DMS79 (cell line): Measurements from ENCODE around the gene ERBB4.

Experiments used
- DNase-seq: peaks from one replicate; lab custom pipeline; 2025; lab: John Stamatoyannopoulos, UW

The ERBB4 gene

GRCh38 chr2:211829725-211830124 lies 708.9 kb downstream of the ERBB4 start:
- no peak for DNase-seq

GRCh38 chr2:211823886-211824479 lies 714.6 kb downstream of the ERBB4 start:
- DNase-seq: peak; percentile 22

- no peak for DNase-seq
These were observed 715.8 kb downstream of the ERBB4 start for GRCh38 chr2:211822686-211823335.

GRCh38 chr2:211816754-211817153 lies 721.8 kb downstream of the ERBB4 start:
- no peak for DNase-seq

- DNase-seq: no peak
These were observed 726.0 kb downstream of the ERBB4 start for GRCh38 chr2:211812587-211812986.

GRCh38 chr2:211802666-211803065 lies 735.9 kb downstream of the ERBB4 start:
- DNase-seq: peak; percentile 25

- no peak for DNase-seq
These were observed 738.6 kb downstream of the ERBB4 start for GRCh38 chr2:211800001-211800400.

GRCh38 chr2:211798868-211799267 lies 739.7 kb downstream of the ERBB4 start:
- no peak for DNase-seq

- no peak for DNase-seq
These were observed 744.9 kb downstream of the ERBB4 start for GRCh38 chr2:211793690-211794089.

GRCh38 chr2:211789982-211790381 lies 748.6 kb downstream of the ERBB4 start:
- no peak for DNase-seq

GRCh38 chr2:211766689-211767088 lies 771.9 kb downstream of the ERBB4 start:
- no peak for DNase-seq

GRCh38 chr2:211762479-211762878 lies 776.1 kb downstream of the ERBB4 start:
- no peak for DNase-seq

- no peak for DNase-seq
These were observed 778.5 kb downstream of the ERBB4 start for GRCh38 chr2:211760103-211760502.

GRCh38 chr2:211756266-211756665 lies 782.3 kb downstream of the ERBB4 start:
- no peak for DNase-seq

GRCh38 chr2:211755187-211755586 lies 783.4 kb downstream of the ERBB4 start:
- no peak for DNase-seq

- no peak for DNase-seq
These were observed 786.8 kb downstream of the ERBB4 start for GRCh38 chr2:211751848-211752247.

- no peak for DNase-seq
These were observed 790.3 kb downstream of the ERBB4 start for GRCh38 chr2:211748339-211748738.

- peak; percentile 6 for DNase-seq
These were observed 793.1 kb downstream of the ERBB4 start for GRCh38 chr2:211745295-211746097.

GRCh38 chr2:211744379-211744778 lies 794.2 kb downstream of the ERBB4 start:
- DNase-seq: no peak

GRCh38 chr2:211741966-211742365 lies 796.6 kb downstream of the ERBB4 start:
- no peak for DNase-seq

GRCh38 chr2:211737282-211737681 lies 801.3 kb downstream of the ERBB4 start:
- no peak for DNase-seq

GRCh38 chr2:211730215-211730614 lies 808.4 kb downstream of the ERBB4 start:
- no peak for DNase-seq

GRCh38 chr2:211729433-211729832 lies 809.2 kb downstream of the ERBB4 start:
- no peak for DNase-seq
